Measurements from ENCODE around the gene ATP9B.

GRCh38 chr18:79423211-79424007, 354.2 kb downstream of the ATP9B start:
- TF ChIP-seq EZH2 (IDR thresholded peaks at IDR 0.05; ENCODE audit: borderline replicate concordance, low read length) = no peak
- no peak for TF ChIP-seq CTCF (conservative IDR thresholded peaks at IDR 0.05 in 1 of 2, IDR thresholded peaks at IDR 0.05 in 1 of 2; ENCODE audit: extremely low read depth in 1 of 2, insufficient read depth in 1 of 2, low read depth in 1 of 2, low read length in 2 of 2)
